Activated naive CD4-positive, alpha-beta T cell treated with anti-CD3 and anti-CD28 coated beads, Interleukin-2, amount 50 U/mL, for 24 hours (primary cell): ENCODE measurements around the gene GP2.
"Not testable (repeated sequence)": the region's sequence is repeated elsewhere in the genome, so short reads cannot be mapped to it uniquely, and the experiment has no call there.

Experiments
- H3K27ac Mint-ChIP-seq: one replicate; pipeline ENCODE4 v1.8.0; 2021; ENCODE audit warnings: mild to moderate bottlenecking, mixed read lengths
- H3K27me3 Mint-ChIP-seq: one replicate; pipeline ENCODE4 v1.8.0; 2021; ENCODE audit warnings: mixed read lengths
- H3K36me3 Mint-ChIP-seq: one replicate; pipeline ENCODE4 v1.8.0; 2021; ENCODE audit warnings: mixed read lengths
- H3K4me1 Mint-ChIP-seq: one replicate; pipeline ENCODE4 v1.8.0; 2021; ENCODE audit warnings: mixed read lengths
- H3K4me3 Mint-ChIP-seq: one replicate; pipeline ENCODE4 v1.8.0; 2021; ENCODE audit warnings: mild to moderate bottlenecking, mixed read lengths
- H3K9me3 Mint-ChIP-seq: one replicate; pipeline ENCODE4 v1.8.0; 2021; ENCODE audit warnings: mixed read lengths

GP2 gene

GRCh38 chr16:20316715-20317114 is 10.6 kb downstream of the GP2 start:
- Mint-ChIP-seq H3K4me1 (no peaks in the 10 kb centered on the region), H3K4me3 (no peak overlapping the region), H3K9me3 (no peaks in the 10 kb centered on the region), H3K36me3 (no peaks in the 10 kb centered on the region), H3K27ac (no peak overlapping the region), H3K27me3 (no peaks in the 10 kb centered on the region)

- H3K27me3 Mint-ChIP-seq = no peaks in the 10 kb centered on the region
- no peaks in the 10 kb centered on the region for H3K4me1 Mint-ChIP-seq
- no peaks in the 10 kb centered on the region for H3K36me3 Mint-ChIP-seq
- H3K27ac Mint-ChIP-seq = no peak overlapping the region
- no peaks in the 10 kb centered on the region for H3K9me3 Mint-ChIP-seq
- H3K4me3 Mint-ChIP-seq = no peak overlapping the region
These were observed 11.5 kb downstream of the GP2 start for GRCh38 chr16:20315764-20316163.

DNA sequence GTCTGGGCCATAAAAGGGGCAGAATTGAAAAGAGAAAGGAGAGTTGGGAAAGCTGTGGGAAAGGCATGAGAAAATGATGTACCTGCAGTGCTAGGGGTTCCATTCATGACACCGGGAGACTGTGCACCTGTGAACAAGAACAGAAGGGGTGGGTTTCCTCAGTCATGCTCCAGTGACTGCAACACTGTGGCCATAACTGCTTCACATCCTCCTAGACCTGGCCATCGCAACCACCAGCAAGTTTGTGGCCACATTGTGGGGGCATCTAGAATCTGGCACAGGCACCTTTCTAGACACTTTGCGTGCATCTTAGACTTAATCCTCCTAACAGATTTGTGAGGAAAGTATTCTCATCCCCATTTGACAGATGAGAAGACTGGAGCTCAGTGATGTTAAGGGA is 12.7 kb downstream of the GP2 start:
- H3K9me3 Mint-ChIP-seq = no peaks in the 10 kb centered on the region
- no peak overlapping the region for H3K27ac Mint-ChIP-seq
- no peaks in the 10 kb centered on the region for H3K27me3 Mint-ChIP-seq
- H3K36me3 Mint-ChIP-seq = no peaks in the 10 kb centered on the region
- no peak overlapping the region for H3K4me3 Mint-ChIP-seq
- H3K4me1 Mint-ChIP-seq = no peaks in the 10 kb centered on the region

DNA sequence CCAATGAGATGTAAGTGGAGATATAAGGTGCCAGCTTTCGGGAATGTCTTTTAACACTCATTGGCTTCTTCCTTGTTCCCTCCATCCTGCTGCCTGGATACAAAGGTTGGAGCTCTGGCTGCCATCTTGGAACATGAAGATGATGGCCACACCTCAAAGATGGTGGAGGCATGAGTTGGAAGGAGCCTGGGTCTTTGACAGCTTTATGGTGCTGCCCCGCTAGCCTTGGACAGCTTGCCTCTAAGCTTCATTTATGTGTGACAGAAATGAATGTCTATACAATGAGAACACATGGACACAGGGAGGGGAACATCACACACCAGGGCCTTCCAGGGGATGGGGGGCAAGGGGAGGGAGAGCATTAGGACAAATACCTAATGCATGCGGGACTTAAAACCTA is 13.6 kb downstream of the GP2 start:
- Mint-ChIP-seq H3K9me3 (no peaks in the 10 kb centered on the region), H3K4me1 (no peaks in the 10 kb centered on the region), H3K27ac (no peak overlapping the region), H3K4me3 (no peak overlapping the region), H3K27me3 (no peaks in the 10 kb centered on the region), H3K36me3 (no peaks in the 10 kb centered on the region)

- H3K4me3 Mint-ChIP-seq, H3K9me3 Mint-ChIP-seq: not testable (repeated sequence)
These were observed 14.7 kb downstream of the GP2 start for GRCh38 chr16:20312536-20313095.

DNA sequence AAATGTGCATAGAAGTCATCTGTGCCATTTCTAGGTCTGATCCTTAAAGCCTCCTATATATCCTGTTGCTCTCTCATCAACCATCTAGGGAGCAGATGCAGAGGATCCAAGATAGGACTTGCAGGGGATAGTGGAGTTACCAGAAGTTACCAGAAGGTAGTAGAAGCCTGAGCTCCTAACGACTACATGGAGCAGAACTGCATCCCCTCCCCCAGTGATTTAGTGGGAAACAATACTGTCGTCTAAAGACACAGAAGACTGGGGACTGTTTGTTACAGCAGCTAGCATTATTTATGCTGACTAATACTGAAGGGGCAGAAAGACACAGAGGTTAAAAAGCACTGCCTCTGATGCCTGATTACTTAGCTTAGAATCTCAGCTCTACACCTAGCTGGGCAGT is 15.8 kb downstream of the GP2 start:
- Mint-ChIP-seq H3K27me3 (peaks cover 4% of the 10 kb centered on the region), H3K9me3 (no peaks in the 10 kb centered on the region), H3K4me3 (no peak overlapping the region), H3K36me3 (no peaks in the 10 kb centered on the region), H3K27ac (no peak overlapping the region), H3K4me1 (no peaks in the 10 kb centered on the region)

More at GRCh38 chr16:20312536-20313095, 14.7 kb downstream of the GP2 start:
- not testable (repeated sequence) for H3K27me3 Mint-ChIP-seq, H3K4me1 Mint-ChIP-seq, H3K27ac Mint-ChIP-seq, H3K36me3 Mint-ChIP-seq

- H3K27ac Mint-ChIP-seq = no peak overlapping the region
- no peaks in the 10 kb centered on the region for H3K4me1 Mint-ChIP-seq
- H3K9me3 Mint-ChIP-seq = no peaks in the 10 kb centered on the region
- H3K27me3 Mint-ChIP-seq = peaks cover 7% of the 10 kb centered on the region
- H3K4me3 Mint-ChIP-seq = no peak overlapping the region
- H3K36me3 Mint-ChIP-seq = no peaks in the 10 kb centered on the region
These were observed 16.6 kb downstream of the GP2 start for GRCh38 chr16:20310421-20311395.

DNA sequence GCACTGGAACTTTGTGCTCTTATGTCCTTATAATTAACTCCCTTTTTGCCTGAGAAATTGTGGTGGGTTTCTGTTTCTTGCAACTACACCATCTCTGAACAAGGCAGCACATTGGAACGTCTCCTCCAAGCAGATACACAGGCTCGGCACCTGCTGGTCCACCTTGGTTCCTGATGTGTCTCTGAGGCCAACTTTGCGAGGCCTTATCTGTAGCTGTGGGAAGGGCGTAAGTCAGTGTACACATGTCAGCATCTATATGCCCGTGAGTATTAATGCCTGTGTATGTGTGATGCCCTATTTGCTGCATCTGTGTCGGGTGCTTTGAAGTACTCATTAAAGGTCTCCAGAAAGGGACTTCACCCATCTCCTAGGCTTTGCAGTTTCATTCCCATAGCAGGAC is 17.5 kb downstream of the GP2 start:
- no peaks in the 10 kb centered on the region for H3K36me3 Mint-ChIP-seq
- no peak overlapping the region for H3K27ac Mint-ChIP-seq
- H3K4me1 Mint-ChIP-seq = no peaks in the 10 kb centered on the region

GRCh38 chr16:20308801-20309590 is 18.3 kb downstream of the GP2 start:
- no peaks in the 10 kb centered on the region for H3K9me3 Mint-ChIP-seq

More for the DNA sequence above, 17.5 kb downstream of the GP2 start:
- Mint-ChIP-seq H3K4me3 (no peak overlapping the region), H3K27me3 (peaks cover 7% of the 10 kb centered on the region), H3K9me3 (no peaks in the 10 kb centered on the region)

DNA sequence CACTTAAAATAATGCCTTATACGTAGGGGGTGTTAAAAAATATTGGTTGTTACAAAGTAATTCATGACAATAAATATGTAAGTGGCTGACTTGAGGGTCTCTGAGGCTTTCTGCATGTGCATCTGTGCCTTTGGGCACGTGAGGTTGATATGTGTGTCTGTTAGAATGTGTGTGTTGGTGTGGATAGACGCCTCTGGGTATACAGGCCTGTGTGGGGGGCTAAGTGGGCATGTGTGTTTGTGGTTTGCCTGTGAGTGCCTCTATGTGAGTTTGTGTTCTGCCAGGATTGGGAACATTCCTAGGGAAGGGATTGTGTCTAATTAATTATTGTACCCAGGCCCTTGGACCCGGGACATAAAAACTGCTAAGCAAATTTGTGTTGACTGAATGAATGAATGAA is 19.0 kb downstream of the GP2 start:
- H3K36me3 Mint-ChIP-seq = no peaks in the 10 kb centered on the region
- H3K27ac Mint-ChIP-seq = no peak overlapping the region
- peaks cover 8% of the 10 kb centered on the region for H3K27me3 Mint-ChIP-seq
- H3K4me3 Mint-ChIP-seq = no peak overlapping the region
- H3K4me1 Mint-ChIP-seq = no peaks in the 10 kb centered on the region
- no peaks in the 10 kb centered on the region for H3K9me3 Mint-ChIP-seq

More at GRCh38 chr16:20308801-20309590, 18.3 kb downstream of the GP2 start:
- H3K36me3 Mint-ChIP-seq = no peaks in the 10 kb centered on the region
- H3K4me1 Mint-ChIP-seq = no peaks in the 10 kb centered on the region
- H3K27ac Mint-ChIP-seq = no peak overlapping the region
- peaks cover 7% of the 10 kb centered on the region for H3K27me3 Mint-ChIP-seq
- no peak overlapping the region for H3K4me3 Mint-ChIP-seq

- Mint-ChIP-seq H3K4me1 (no peaks in the 10 kb centered on the region), H3K27ac (no peak overlapping the region), H3K9me3 (no peaks in the 10 kb centered on the region), H3K36me3 (no peaks in the 10 kb centered on the region), H3K4me3 (no peak overlapping the region), H3K27me3 (peaks cover 8% of the 10 kb centered on the region)
These were observed 19.5 kb downstream of the GP2 start for GRCh38 chr16:20307791-20308190.

GRCh38 chr16:20307240-20307671 is 20.1 kb downstream of the GP2 start:
- no peaks in the 10 kb centered on the region for H3K9me3 Mint-ChIP-seq

DNA sequence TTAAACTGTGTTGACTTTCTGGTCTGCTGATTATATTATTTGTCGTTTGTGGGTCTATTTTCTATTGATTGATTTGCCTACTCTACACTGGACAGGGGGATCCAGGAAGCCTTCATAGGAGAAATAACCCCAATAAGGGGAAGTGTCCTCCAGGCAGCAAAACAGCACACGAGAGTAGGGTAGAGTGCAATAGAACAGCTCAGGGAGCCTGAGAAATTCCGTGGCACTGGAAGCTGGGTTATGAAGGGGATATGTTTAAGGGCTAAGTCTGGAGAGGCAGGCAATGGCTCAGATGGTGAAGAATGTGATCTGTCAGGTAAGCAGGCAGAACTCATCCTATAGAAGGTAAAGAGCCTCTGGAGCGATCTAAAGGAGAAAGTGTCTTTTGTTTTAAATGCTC is 20.9 kb downstream of the GP2 start:
- H3K27me3 Mint-ChIP-seq = peaks cover 8% of the 10 kb centered on the region
- no peak overlapping the region for H3K4me3 Mint-ChIP-seq
- no peaks in the 10 kb centered on the region for H3K36me3 Mint-ChIP-seq
- H3K27ac Mint-ChIP-seq = no peak overlapping the region
- no peaks in the 10 kb centered on the region for H3K4me1 Mint-ChIP-seq
- H3K9me3 Mint-ChIP-seq = no peaks in the 10 kb centered on the region

More at GRCh38 chr16:20307240-20307671, 20.1 kb downstream of the GP2 start:
- H3K4me3 Mint-ChIP-seq = no peak overlapping the region
- no peaks in the 10 kb centered on the region for H3K4me1 Mint-ChIP-seq
- H3K36me3 Mint-ChIP-seq = no peaks in the 10 kb centered on the region
- no peak overlapping the region for H3K27ac Mint-ChIP-seq
- H3K27me3 Mint-ChIP-seq = peaks cover 8% of the 10 kb centered on the region

GRCh38 chr16:20303012-20303411 is 24.3 kb downstream of the GP2 start:
- Mint-ChIP-seq H3K4me1 (no peaks in the 10 kb centered on the region), H3K27me3 (peaks cover 12% of the 10 kb centered on the region), H3K27ac (no peak overlapping the region), H3K36me3 (no peaks in the 10 kb centered on the region), H3K4me3 (no peak overlapping the region), H3K9me3 (no peaks in the 10 kb centered on the region)

DNA sequence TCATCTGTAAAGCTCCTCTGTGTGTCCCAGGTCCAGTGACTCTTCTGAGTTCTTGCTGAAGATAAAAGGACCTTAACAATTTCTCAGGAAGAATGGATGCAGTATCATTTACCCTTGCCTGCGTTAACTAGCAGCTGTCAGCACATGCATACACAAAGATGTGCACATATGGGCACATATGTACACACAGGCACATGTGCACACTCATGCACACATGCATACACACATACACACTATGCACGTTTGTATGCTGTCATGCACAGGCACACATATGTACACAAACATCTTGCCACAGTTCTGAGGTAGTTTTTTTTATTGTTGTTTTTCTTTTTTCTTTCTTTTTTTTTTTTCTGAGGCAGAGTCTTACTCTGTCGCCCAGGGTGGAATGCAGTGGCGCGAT is 24.9 kb downstream of the GP2 start:
- no peak overlapping the region for H3K27ac Mint-ChIP-seq
- no peaks in the 10 kb centered on the region for H3K9me3 Mint-ChIP-seq
- no peaks in the 10 kb centered on the region for H3K36me3 Mint-ChIP-seq
- H3K27me3 Mint-ChIP-seq = peaks cover 13% of the 10 kb centered on the region
- no peak overlapping the region for H3K4me3 Mint-ChIP-seq
- no peaks in the 10 kb centered on the region for H3K4me1 Mint-ChIP-seq

DNA sequence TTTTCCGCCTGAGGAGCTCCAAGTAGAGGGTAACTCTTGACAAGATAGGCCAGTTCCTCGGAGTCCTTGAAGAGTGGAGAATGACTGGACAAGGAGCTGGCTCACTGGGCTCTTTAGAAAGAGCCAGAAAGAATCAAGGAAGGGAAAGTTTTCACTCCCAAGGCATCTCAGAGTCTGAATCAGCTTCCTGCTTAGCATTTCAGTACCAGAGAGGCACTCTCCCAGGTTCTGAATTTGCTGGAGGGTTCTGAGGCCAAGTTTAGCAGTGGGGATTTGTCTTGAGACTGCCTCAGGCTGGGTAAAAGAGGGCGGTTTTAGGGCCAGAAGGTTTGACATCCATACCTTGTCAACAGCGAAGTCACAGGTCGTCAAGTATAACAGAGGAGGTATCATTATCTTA is 25.5 kb downstream of the GP2 start:
- H3K4me1 Mint-ChIP-seq = no peaks in the 10 kb centered on the region

More for the DNA sequence above, 25.5 kb downstream of the GP2 start:
- Mint-ChIP-seq H3K9me3 (no peaks in the 10 kb centered on the region), H3K27ac (no peak overlapping the region), H3K36me3 (no peaks in the 10 kb centered on the region), H3K4me3 (no peak overlapping the region), H3K27me3 (peaks cover 14% of the 10 kb centered on the region)
